Epidermal melanocyte (primary cell): Measurements from ENCODE around the gene OR51A2.
"Not testable (repeated sequence)": the region's sequence is repeated elsewhere in the genome, so short reads cannot be mapped to it uniquely, and the experiment has no call there.

Source experiments
- DNase-seq: peaks from one replicate; pipeline ENCODE4 v3.0.0; 2011; ENCODE audit warnings: low spot score; ENCODE audit not compliant: insufficient read length

The OR51A2 gene, protein sequence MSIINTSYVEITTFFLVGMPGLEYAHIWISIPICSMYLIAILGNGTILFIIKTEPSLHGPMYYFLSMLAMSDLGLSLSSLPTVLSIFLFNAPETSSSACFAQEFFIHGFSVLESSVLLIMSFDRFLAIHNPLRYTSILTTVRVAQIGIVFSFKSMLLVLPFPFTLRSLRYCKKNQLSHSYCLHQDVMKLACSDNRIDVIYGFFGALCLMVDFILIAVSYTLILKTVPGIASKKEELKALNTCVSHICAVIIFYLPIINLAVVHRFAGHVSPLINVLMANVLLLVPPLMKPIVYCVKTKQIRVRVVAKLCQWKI

DNA sequence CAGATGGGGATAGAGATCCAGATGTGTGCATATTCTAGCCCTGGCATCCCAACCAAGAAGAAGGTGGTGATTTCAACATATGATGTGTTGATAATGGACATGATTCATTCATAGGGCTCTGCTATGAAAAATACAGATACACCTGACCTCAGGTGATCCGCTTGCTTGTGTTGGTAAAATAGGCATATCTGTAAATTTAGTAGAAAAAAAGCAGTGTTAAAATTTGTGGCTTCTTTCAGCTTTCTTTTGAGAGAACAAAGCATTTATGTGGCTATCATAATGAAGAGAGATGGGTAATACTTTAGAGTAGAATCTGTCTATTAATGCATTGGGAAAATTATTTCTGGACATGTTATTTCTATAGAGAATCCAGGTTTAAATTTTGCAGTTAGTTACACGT, at the start of gene OR51A2:
Gene OR51A2 (minus strand): TSS at position 101 of the 400 bp plus-strand sequence. CDS start 0 bp downstream, at position 101.
- not testable (repeated sequence) for DNase-seq

DNA sequence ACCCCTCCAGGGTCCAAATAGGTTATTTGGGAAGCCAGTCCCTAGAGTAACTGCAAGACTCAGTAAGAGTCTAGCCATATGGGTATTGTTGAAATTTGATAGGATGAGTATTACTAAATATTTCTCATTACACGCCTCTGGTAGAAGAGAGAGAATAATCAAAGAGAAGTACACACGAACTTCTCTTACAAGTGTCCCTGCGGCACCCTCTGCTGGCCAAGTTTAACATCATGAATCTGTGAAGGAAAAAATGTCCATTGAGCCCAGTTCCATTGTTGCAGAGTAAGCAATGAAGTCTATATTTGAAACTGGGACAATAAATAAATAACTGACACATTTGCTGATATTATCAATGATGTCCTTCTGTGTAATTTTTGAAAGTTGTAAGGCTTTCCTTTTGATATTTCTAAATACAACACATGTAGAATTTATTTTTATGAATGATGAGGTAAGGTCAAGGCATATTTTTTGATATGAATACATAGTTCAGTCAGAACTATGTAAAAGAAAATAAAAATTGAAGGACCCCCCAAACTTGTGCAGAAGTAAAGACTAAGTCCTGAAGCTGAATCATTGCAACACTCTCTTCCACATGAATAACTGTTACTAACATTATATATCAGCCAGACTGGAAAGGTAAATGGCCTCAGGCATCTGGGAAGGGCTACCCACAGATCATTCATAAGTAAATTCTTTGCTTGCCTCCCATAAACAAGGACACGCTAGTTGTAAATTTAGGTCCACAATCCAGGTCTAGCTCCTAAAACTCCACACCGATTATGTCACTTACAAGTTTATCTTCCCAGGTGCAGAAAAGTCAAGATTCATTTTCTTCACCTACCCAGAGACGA, 49.1 kb upstream of the OR51A2 start:
- peak; percentile 34 for DNase-seq

DNA sequence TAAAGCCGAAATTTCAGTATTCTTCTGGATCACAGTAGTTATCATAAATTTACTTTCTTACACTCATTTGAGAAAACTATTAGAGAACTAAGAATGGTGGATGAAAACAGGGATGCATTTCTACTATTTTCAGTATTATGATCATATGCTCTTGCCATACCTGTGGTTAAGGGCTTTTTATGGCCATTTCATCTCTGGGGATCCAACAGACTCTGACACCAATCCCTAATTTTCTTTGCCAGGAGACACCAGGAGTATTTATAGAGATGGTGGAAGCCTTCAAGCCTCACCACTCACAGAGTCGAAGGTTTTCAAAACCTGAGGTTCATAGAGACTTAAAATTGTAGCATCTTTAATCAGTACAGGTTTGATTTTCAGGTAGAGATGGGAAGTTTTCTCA, 39.0 kb upstream of the OR51A2 start, which contains the start of gene OR51L1:
Gene OR51L1 (plus strand): TSS at position 301 of the 400 bp plus-strand sequence. CDS start 4,132 bp downstream, outside the sequence.
- DNase-seq: no peak

DNA sequence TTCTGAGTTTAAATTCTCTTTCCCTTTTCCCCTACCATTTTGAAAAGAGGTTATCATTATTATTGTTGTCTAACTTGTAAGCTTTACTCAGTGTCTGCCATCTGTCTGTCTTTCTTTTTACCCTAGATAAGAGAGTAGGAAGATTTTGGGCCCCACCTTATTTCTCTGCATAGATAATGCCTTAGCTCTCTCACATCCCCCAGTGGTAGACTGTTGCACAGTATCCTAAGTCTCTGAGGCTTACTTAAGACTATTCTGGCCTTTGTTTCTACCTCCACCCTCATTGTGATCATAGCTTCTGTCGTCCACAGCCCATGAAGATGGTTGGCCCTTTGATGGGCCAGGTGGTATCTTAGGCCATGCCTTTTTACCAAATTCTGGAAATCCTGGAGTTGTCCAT, 35.5 kb upstream of the OR51A2 start:
- DNase-seq: no peak

DNA sequence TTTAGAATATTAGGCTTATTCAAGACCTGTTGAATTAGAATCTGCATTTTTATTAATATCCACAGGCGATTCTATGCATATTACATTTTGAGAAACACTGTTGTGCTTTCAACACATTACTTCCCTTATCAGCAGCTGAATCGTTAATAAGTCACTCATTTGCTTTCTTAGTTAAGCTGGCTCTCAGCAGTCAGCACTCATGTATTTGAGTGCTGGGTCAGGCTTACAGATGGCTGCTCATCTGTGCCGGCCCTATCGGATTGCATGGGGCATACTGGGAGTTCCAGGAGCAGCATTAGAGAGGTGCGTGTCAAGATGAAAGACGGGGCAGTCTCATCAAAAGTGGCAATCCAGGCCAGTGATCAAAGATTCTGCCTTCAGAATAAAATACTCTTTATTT, 28.3 kb upstream of the OR51A2 start:
- no peak for DNase-seq

DNA sequence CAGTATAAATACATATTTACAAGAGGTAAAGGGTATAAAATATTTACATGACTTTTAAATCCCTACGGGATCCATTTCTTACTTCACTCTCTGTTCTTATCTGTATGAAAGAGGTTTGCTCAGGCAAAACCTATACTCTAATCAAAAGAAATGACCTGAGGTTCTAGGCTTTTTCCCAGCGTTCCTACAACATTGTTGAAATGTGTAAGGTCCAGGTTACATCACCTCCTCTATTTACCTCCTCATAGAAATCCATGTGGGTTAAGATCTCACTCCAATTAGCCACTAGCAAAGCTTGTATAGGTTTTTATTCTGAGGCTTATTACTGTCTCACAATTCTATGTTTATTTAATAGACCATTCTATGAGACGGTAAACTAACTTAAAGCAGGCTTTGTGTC, 27.2 kb upstream of the OR51A2 start:
- no peak for DNase-seq

DNA sequence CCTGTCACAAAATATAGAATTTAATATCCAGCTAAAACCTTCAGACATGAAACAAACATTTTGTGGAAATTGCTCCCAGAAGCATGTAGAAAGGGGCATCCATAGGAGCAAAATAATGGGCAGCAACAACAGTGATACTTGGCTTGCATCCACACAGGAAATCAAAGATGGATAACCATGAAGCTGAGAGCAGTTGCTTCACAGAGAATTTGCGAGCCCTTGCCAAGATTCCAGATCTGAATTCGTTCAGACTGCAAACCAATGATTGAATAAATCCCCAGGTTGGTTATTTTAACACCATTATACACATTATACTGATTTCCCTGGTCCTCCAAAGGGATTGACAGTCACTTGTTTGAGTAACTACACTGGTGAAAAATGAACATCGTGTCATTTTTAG, 23.5 kb upstream of the OR51A2 start:
- DNase-seq: no peak

DNA sequence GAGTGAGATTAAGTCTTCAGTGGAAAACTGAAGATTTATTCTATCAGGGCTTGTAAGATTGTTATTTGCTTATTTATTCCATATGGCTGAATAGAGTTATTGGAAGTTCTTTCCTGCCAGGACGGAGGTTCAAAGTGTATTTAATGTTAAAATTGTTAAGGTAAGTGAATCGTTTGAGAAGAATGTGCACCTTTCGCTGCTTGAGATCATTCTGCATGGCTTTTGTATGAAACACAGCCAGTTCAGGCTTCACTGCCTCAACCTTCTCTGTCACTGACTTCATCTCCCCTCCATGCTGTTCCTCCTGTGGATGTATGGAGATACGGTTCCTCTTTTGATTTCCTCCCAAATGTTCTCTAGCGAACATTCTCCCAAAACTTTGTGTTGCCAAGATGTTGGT, 19.9 kb upstream of the OR51A2 start:
- no peak for DNase-seq

DNA sequence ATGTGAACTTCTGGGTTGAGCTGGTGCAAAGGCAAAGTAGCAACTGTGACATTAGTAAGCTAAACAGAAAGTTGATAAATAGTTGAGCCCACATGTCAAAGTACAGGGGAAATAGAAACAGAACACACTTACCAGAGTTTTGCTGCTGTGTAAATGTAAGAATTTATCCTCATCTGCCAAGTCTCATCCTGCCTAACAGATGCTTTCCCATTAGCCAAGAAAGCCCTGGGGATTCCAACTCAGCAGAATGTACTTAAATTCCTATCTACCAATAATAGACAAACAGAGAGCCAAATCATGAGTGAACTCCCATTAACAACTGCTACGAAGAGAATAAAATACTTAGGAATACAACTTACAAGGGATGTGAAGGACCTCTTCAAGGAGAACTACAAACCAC, 7.3 kb upstream of the OR51A2 start:
- no peak for DNase-seq

DNA sequence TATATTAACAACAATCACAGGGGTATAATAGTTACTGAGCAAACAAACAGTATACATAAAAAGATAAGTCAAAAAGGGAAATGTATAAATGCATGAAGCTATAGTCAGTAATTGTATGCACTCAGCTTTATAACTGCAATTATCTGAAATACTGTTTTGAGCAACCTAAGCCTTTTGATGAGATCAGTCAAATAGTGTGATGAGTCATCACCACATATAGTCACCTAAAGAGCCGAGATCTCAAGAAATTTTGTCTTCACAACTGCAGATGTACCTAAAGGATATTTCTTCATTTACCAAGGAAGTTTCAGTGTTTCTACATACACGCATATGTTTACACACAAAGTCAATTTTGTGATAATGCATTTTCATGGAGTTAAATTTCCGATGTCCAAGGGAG, 5.4 kb upstream of the OR51A2 start:
- DNase-seq: no peak

DNA sequence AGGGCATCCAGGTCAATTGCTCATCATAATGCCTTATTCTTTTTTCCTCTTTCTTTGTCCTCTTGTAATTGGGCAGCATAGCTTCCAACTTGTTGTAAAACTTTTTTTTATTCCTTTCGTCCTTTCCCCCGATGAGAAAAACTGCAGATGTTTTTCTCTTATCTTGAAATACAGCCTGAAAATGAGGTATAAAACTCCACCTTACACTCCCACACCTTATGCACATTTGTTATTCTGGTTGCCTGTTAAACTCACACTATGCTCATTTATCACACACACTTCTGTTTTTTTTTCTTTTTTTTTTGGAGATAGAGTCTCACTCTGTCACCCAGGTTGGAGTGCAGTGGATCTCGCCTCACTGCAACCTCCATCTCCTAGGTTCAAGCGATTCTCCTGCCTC, 1.9 kb upstream of the OR51A2 start:
- DNase-seq: no peak

DNA sequence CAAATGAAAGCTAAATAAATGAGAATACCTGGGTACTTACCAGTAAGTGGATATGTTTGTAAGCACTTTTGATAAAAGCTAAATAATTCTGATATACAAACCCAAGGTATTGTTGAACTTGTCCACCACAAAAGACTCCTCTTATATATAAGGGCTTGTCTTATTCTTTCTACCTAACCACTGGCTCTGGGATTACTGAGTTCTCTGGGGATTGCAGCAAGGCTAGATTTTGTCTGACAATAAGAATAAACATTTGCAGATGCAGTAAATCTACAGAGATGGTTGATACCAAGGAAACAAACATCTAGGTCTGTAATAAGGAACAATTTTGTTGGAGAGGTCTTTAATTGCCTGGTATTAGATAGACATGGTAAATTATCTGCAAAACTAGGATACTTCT, 8.0 kb downstream of the OR51A2 start, which contains the start of gene OR51A4:
Gene OR51A4 (minus strand): TSS at position 101 of the 400 bp plus-strand sequence. CDS start 505 bp downstream, outside the sequence.
- DNase-seq: no peak

DNA sequence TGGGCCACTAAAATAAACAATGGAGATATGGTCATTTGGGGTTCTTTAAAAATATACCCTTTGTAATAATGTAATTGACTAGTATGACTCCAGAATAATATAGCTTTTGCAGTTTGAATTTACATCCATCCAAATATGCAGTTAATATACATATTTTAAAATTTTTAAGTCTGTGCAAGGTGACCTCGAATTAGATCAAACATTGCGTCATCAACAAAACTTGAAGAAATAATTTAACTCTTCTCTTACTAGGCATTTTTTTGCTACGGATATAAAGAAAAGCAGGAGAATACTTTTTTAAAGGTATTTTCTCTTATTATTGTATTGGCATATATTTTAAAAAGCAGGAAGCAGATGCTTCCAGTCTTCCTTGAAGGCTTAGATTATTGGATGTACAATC, 18.8 kb downstream of the OR51A2 start:
- DNase-seq: no peak

DNA sequence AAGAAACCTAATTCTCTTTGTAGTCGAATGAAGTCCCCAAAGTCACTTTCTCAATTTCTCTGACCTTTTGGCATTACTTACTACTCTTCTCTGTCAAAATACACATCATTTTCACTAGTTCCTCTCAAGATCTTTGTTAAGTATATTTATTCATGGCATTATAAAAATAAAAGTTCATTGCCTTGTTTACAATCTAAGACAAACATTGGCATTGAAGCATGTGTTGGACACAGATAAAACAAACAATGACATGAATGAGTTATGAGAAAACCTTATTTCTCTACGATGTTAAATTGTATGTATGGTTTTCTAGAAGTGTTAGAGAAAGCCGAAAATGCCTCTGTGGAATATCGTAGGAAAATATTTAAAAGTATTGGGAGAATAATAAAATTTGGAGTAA, 22.8 kb downstream of the OR51A2 start:
- DNase-seq: no peak

DNA sequence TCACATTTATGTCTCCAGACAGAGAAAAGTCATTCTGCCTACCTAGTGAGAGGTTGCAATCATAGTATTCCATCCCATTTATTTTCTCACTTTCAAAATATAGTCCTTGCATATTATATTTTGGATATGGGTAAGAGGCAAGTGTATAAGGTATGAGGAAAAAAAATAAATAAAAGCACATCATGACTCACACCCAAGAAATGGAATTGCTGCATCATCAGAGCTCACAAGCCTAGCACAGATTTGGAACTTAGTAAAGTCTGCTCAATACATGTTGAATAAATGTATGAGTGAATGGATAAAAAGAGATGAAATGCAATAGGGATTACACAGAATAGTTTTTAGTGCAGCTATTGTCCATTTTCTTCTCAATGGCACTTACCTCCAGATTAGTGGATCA, 28.9 kb downstream of the OR51A2 start:
- no peak for DNase-seq

DNA sequence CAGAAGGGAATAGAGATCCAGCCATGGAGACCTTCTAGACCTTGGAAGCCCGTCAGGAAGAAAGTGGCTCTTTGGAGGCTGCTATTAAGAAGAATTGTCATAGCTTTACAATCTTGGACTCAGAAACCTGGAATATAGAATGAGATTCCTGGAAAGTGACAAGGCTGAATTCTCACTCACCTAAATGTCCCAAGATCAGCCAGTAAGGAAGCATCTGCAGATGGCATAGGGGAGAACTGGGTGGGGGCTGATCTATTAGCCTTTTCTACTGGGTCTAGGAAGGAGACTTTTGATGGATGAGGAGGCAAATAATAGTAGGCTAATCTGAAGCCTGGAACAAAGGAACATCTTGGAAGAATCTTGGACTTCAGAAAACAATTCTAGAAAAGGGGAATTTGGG, 31.3 kb downstream of the OR51A2 start, which contains the start of gene OR51G1:
Gene OR51G1 (minus strand): TSS at position 101 of the 400 bp plus-strand sequence. CDS start 0 bp downstream, at position 101.
- no peak for DNase-seq

DNA sequence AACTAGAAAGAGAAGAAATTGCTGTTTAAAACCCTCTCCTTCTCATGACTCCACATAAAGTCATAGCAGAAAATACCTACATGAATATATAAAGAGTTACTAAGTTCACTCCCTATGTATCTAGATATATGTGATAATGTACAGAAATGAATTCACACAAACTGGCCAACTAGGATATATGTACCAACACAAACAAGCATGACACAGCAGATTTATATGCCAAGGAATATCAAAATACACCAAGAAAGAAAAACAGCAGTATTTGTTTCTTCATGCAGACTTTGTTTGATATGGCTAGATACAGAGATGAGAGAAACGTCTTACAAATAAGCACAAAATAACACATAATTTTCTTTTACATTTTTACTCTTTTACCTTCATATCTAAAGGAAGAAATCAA, 33.2 kb downstream of the OR51A2 start:
- no peak for DNase-seq

DNA sequence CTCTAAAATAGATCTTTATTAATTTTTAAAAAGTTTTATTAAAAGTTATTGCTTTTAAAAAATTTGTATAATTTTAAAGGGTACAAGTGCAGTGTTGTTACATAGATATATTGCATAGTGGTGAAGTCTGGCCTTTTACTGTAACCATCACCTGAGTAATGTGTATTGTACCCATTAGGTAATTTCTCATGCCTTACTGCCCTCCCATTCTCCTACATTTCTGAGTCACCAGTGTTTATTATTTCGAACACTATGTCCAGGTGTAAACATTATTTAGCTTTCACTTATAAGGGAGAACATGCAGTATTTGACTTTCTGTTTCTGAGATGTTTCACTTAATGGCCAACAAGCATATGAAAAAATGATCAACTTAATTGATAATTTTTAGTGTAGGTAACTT, 33.7 kb downstream of the OR51A2 start:
- no peak for DNase-seq

DNA sequence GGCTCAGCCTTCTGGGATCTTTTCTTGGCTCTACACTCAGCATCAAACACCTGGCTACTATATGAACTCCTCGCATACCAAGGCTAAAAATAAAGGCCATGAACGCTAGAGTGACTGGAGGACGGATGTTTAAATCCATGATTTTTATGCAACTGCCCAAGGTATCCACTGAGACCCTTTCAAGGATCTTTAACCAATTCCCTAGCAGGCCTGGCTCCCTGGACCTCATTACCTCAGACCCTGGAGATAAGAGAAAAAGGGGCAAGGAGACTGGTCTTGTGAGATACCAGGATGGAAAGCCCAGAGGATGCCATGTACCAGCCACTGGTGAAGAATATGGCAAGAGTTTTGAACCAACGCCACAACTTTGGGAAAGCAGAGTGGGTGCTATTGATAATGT, 36.3 kb downstream of the OR51A2 start, which contains the start of gene OR51G2:
Gene OR51G2 (minus strand): TSS at position 101 of the 400 bp plus-strand sequence. CDS start 3,687 bp downstream, outside the sequence.
- no peak for DNase-seq

DNA sequence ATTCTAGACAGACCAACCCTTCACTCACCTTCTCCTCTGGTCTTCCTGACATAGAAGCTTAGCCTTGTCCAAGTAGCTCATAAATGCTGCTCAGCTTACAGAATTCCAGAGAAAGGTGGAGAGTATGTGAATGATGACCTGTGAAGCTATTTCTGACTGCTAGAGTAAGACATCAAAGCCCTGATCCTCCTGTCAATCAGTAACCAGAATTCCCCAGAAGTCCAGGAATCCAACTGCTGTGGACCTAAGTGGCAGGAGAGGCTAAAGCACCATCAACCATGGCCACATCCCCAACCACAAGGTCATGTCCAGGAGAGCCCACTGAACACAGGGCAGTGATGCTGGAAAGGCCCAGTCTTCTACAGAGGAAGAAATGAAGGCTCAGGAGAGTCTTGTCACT, 38.9 kb downstream of the OR51A2 start:
- DNase-seq: no peak
